Panc1 (cell line): ENCODE data around the gene NRGN. TPM values are rescaled to one million over a fixed set of nuclear protein-coding genes. Genes with fewer than 3 reads are reported as not detected.

Experiments used
- ATAC-seq: fragments of 200-7000 bp; cut with Tn5 transposase; 2 replicates; pipeline ENCODE4 v1.9.1; 2020; ENCODE audit warnings: mild to moderate bottlenecking, moderate library complexity
- BruUV-seq: library from RNA; stranded (reverse); fragments of 400-500 nt; replicated peaks from 2 replicates; lab custom pipeline; 2021; lab: Mats Ljungman, UMichigan
- CTCF ChIA-PET: fragments of 300-600 bp; sonication (Branson Sonifier 250); formaldehyde crosslinking; loops from one replicate; lab custom pipeline; 2022; ENCODE audit warnings: antibody characterized with exemption; lab: Charles Lee
- POLR2A ChIA-PET: fragments of 300-600 bp; sonication (Branson Sonifier 250); formaldehyde crosslinking; loops from one replicate; lab custom pipeline; 2022; ENCODE audit warnings: antibody characterized with exemption; lab: Charles Lee
- DNase-seq: peaks from one replicate; pipeline ENCODE4 v3.0.0-alpha.2; 2010; ENCODE audit warnings: low read depth, low spot score
- H3K27ac ChIP-seq: 2 replicates; pipeline ENCODE4 v1.5.1; 2011; ENCODE audit warnings: mild to moderate bottlenecking, low read length, inconsistent platforms
- H3K27me3 ChIP-seq: fragments of 200-500 bp; sonication (Bioruptor generic); 2 replicates; pipeline ENCODE4 v1.6.0; 2014; ENCODE audit warnings: low read length, inconsistent platforms; ENCODE audit not compliant: control insufficient read depth, insufficient read depth
- H3K36me3 ChIP-seq: fragments of 200-500 bp; sonication (Bioruptor generic); 2 replicates; pipeline ENCODE4 v1.5.1; 2014; ENCODE audit warnings: inconsistent platforms, mild to moderate bottlenecking, low read length, moderate library complexity; ENCODE audit not compliant: control insufficient read depth, insufficient read depth
- H3K4me1 ChIP-seq: 2 replicates; pipeline ENCODE4 v1.5.1; 2011; ENCODE audit warnings: inconsistent platforms, mild to moderate bottlenecking, low read length, moderate library complexity; ENCODE audit not compliant: control insufficient read depth, insufficient read depth
- H3K4me3 ChIP-seq, 2 experiments: 2 replicates each; pipeline ENCODE4 v1.5.1; 2011 to 2012; ENCODE audit warnings: low read depth in 2 of 2, low read length in 2 of 2, mild to moderate bottlenecking in 2 of 2, inconsistent platforms in 1 of 2, moderate library complexity in 1 of 2
- H3K9me3 ChIP-seq: fragments of 200-500 bp; sonication (Bioruptor generic); 2 replicates; pipeline ENCODE4 v1.5.1; 2014; ENCODE audit warnings: low read depth, mild to moderate bottlenecking, inconsistent platforms, low read length, moderate library complexity; ENCODE audit not compliant: control insufficient read depth, insufficient read depth
- CTCF ChIP-seq: fragments of 450-650 bp; IDR thresholded peaks from 2 replicates; pipeline ENCODE4 v1.5.1; 2017; ENCODE audit warnings: mild to moderate bottlenecking
- POLR2AphosphoS5 ChIP-seq: IDR thresholded peaks from 2 replicates; pipeline ENCODE4 v1.6.1; 2012; ENCODE audit warnings: mild to moderate bottlenecking, low read depth, low read length, moderate library complexity
- REST ChIP-seq, 2 experiments: IDR thresholded peaks; 2 replicates each; pipeline ENCODE4 v1.6.1; 2011 to 2012; ENCODE audit warnings: low read depth in 2 of 2, control low read depth in 1 of 2, low read length in 1 of 2, mild to moderate bottlenecking in 1 of 2, moderate library complexity in 1 of 2; ENCODE audit not compliant: insufficient read depth in 1 of 2
- SIN3A ChIP-seq: IDR thresholded peaks from 2 replicates; pipeline ENCODE4 v1.6.1; 2012; ENCODE audit warnings: low read depth, mild to moderate bottlenecking, low read length, moderate library complexity, borderline replicate concordance; ENCODE audit not compliant: insufficient read depth
- TCF7L2 ChIP-seq: IDR thresholded peaks from 2 replicates; pipeline ENCODE4 v1.6.1; 2011; ENCODE audit warnings: mild to moderate bottlenecking, low read depth, low read length, inconsistent platforms
- in situ Hi-C: cut with HindIII; loops from 2 replicates; pipeline ENCODE4 v1.10.0; 2016; ENCODE audit warnings: low sequenced_read_pairs, low pct_unique_long_range_greater_than_20kb
- intact Hi-C: fragments of 100-400 bp; cut with micrococcal nuclease; formaldehyde crosslinking; loops from one replicate; pipeline ENCODE4 v1.10.0; 2022; ENCODE audit not compliant: unreplicated experiment
- total RNA-seq: library from RNA; stranded (reverse); gene quantifications from one replicate; pipeline ENCODE4 v1.2.1, GENCODE V29; 2021; ENCODE audit not compliant: unreplicated experiment

Gene NRGN
- total RNA-seq, 1 experiment from 2014 or later, result 5.7 TPM

- in situ Hi-C loops, result no loop called here
- no TSS peak for BruUV-seq
- CTCF ChIA-PET, result interaction anchor here (1.4 kb wide), 1 partner anchor 24 kb away, joined by 3 read pairs; no protein-coding TSS in a partner anchor
- Histone ChIP-seq H3K27me3 (peaks cover 32% of the 10 kb centered on the region), H3K9me3 (no peaks in the 10 kb centered on the region), H3K27ac (no peak overlapping the region), H3K36me3 (no peaks in the 10 kb centered on the region), H3K4me1 (peaks cover 5% of the 10 kb centered on the region; the same call in 1 of the 2 replicates), H3K4me3 (peak overlapping the region; percentile 52 to 67)
- DNase-seq, result no peak
- intact Hi-C loops, result no loop called here
- ATAC-seq, result no peak
- TF ChIP-seq TCF7L2 (no peak), POLR2AphosphoS5 (no peak), SIN3A (no peak), REST (IDR thresholded peaks at IDR 0.05; ENCODE audit: insufficient read depth in 1 of 2, low read depth in 2 of 2, low read length in 1 of 2) (no peak), CTCF (no peak)
- POLR2A ChIA-PET, result interaction anchor here (1.0 kb wide), 1 partner anchor 65 kb away, joined by 3 read pairs; the partner anchor contains the start of genes SIAE and SPA17
Observed at GRCh38 chr11:124738713-124739478, 846 bp upstream of the NRGN start.

GRCh38 chr11:124740277-124740882 lies 638 bp downstream of the NRGN start:
- H3K4me1 ChIP-seq, result peaks cover 5% of the 10 kb centered on the region
- H3K4me3 ChIP-seq, result peak overlapping the region; percentile 52 to 67
- CTCF ChIA-PET, result interaction anchor here (1.4 kb wide), 1 partner anchor 22 kb away, joined by 3 read pairs; no protein-coding TSS in a partner anchor
- peak; percentile 69 for ATAC-seq
- POLR2A ChIA-PET, result interaction anchor here (1.0 kb wide), 1 partner anchor 66 kb away, joined by 3 read pairs; the partner anchor contains the start of genes SIAE and SPA17
- in situ Hi-C loops (no loop called here), intact Hi-C loops (no loop called here)
- H3K9me3 ChIP-seq, result no peaks in the 10 kb centered on the region
- H3K27me3 ChIP-seq, result peaks cover 44% of the 10 kb centered on the region
- no peak for DNase-seq
- TF ChIP-seq SIN3A (no peak), CTCF (peak; percentile 61; the same call in 1 of the 2 replicates)
- no peaks in the 10 kb centered on the region for H3K36me3 ChIP-seq
- H3K27ac ChIP-seq, result no peak overlapping the region
- BruUV-seq, result no TSS peak
